ENCODE measurements around the gene FAM227A.

FAM227A gene

DNA sequence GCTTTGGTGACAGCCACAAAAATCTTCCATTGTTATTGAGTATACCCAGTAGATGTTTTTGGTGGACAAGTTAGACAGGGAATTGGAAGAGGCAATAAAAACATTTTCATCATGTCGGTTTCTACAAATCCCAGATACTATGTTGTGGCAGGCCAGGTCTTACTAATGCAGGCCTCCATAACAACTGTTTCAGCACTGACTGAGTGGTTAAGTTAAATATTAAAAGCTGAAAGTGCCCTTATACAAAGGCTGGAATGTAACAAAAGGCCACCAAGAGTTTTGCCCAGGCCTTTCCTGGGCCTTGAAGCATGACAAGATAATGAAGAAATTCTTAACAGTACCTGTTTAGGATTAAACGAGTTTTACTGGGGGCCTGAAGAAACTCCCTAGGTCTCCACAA is 115.5 kb downstream of the FAM227A start:
- DNase-seq (ENCODE audit: low read depth), result no peak

DNA sequence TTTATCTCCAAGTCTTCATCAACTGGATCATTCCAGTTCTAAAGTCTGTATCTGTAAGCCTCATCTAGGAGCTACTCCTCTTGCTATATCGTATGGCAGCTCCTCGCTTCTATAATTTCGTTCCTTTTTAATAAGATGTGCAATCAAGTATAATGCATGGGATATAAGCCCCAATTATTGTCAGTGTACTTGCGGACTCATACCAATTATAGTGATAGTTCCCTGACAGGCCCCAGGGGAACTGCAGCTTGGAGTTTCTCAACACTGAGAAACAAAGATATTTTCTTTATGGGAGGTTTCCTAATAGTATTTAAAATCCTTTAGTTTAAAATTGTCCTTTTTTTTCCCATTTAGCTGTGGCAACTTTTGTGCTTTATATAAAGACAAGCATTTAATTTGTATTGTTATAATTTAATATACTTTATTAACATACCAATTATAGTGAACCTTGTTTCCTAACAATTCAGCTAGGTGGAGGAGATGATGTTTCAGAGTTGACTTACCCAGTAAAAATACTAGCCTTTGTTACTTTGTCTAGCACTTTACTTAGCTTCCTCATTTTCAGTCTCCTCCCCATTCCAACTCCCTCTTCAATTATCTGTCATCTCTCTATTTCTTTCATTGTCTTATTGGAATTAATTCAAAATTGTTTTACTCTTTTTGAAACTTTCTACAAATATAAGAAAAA is 124.8 kb downstream of the FAM227A start:
- DNase-seq (ENCODE audit: low read depth), result no peak

All from HS-5 (cell line).